Effector CD4-positive, alpha-beta T cell (primary cell): ENCODE results near the gene TDRD9.

Experiments
- DNase-seq: peaks from one replicate; pipeline ENCODE4 v3.0.0-alpha.2; 2020

Gene TDRD9

DNA sequence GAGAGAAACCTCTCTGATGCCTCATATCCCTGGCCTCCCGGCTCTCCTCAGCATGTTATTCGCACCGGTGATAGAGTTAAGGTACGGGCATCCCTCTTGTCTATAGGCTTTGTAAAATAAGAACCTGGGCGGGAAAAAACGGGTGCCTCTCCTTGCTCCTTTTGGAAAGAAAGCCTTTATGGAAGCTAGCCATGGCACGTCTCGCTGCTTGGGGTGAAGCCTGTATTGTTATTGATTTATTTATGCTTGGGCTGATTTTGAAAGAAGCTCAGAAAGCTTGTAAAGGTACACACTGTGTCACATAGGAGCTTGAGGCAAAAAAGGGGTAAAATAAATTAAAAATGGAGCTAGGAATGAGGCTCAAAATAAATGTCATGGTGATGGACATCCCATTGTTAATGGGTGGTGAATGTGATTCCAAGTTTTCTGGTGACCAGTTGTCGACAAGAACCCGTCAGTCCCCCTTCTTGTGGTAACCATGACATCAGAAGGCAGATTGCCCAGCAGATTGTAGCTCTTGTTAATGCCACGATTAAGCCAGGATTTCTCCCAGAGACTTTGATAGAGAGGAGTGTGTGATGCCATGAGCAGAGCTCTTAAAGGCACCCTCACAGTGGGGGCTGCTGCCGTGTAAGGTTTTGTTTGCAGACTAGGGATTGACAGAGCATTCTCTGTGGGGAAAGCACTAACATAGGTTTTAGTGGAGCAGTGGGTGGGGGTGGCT lies 106.9 kb downstream of the TDRD9 start:
- DNase-seq: no peak

DNA sequence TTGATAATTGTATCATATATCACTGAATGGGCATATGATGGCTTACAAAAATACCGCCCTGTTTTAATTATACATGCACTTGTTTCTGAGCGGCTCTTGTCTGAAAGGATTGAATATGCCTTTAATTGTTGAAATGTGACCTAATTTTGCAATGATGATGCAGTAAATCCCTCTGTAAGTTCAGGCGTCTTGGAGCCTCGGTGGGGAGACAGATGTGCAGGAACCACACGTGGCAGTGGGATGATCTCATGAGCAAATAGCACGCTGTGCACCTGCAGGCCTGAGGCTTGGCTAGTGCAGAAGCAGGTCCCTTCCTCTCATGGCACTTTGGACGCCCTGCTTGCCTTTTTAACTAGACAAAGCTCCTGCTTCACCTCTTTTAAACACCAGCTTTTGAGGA lies 108.0 kb downstream of the TDRD9 start:
- DNase-seq: no peak

DNA sequence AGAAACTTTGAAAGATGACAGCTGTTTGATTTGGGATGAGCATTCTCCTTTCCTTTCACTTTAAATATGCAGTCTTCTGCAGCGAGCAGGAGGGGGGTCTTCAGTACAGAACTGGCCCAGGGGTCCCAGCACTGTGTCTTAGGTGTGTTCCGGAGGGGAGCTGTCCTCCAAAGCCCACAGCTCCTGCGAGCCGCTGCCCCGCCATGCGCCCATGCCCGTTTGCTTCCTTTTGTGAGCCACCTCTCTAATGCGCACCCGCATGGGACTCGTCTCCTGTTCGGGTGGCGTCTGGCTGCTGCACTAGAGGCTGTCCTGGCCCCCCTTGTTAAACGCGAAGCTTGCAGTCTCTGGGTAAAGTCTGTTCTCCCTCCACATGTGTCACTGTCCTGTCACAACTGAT lies 108.8 kb downstream of the TDRD9 start:
- DNase-seq: no peak

DNA sequence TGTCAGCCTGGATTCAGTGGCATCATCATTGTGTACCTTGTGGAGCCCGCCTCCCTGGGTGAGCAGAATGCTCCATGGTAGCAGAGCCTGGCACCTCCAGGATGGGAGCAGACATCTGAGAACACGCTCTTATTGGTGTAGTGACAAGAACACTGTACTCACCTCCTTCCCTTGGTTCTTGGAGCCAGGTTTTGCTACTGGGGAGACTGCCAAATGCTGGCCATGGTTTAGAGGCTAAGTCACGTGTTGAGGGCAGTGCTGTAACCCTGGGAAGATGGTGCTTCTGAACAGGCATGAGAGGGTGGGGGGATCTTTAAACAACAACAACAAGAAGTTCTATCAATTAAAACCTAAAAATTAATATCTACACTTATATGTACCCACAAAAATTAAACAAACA lies 109.6 kb downstream of the TDRD9 start:
- DNase-seq: no peak

DNA sequence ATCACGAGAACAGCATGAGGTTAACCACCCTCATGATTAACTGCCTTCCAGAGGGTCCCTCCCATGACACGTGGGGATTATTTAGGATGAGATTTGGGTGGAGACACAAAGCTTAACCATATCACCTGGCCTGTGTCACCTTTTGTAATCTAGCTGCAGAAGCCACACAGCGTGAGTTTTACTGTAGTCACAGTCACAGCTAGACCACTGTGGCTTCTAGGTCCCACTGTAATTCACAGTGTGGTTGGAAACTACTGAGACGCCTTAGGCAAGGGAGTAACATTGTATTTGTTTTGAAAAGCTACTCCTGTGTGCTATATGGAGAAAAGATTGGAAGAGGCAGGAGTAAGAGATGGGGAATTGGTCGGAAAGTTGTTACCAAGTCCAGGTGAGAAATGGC lies 111.0 kb downstream of the TDRD9 start:
- DNase-seq: no peak

DNA sequence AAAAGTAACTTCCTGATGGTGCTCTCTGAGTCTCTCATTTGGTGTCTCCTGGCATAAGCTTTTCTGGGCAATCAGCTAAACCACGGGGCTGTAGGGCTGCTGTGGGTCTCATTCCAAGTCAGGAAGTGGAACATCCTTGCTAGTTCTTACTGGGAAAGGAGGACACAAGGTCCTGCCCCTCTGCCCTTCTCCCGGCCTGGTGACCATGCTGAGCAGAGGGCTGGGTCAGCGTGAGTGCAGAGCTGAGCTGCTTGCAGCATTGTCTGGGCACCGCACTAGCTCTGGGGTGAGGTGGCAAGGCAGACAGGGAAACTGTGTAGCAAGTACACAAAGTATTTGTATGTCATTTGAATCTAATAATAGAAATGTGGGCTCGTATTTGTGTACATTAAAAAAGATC lies 112.3 kb downstream of the TDRD9 start:
- DNase-seq: no peak

DNA sequence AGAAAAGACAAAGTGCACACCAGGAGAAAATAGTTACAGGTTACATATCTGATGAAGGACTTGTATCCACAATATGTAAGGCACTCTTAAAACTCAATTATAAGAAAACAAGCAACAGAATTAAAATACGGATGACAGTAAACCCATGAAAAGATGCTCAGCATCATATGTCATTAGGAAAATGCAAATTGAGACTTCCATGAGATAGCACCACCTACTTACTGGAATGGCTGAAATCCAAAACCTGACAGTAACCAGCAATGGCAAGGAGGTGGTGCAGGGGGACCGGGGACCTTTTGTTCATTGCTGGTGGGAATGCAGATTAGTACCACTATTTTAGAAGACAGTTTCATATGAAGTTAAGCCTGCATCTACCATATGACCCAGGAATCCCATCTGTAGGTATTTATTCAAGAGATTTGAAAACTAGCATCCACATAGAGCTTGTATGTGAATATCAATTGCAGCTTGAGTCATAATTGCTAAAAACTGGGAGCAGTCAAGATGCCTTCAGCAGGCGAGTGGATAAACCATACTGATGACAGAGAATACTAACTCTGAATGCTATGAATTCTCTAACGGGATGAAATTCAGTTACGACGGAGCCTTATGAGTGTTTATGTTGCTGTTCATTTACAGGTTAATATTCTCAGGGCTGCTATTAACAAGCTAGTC lies 113.3 kb downstream of the TDRD9 start:
- DNase-seq: no peak

DNA sequence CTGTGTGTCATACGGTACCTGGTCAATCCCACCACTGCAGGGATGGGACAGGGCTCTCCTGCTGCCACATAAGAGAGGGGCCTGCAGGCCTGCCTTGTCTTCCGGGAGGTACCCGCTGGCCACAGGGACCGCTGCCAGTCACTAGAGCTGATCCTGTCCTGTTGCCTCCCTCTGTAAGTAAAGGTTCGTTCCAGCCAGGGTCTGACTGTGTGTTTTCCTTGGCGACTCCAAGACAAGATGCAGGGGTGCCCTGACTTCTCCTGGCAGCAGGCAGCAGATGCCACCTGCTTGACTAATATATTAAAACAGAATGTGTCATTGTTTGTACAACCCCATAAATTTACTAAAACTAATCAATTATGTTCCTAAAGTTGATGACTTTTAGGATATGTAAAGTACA lies 115.8 kb downstream of the TDRD9 start:
- no peak for DNase-seq

DNA sequence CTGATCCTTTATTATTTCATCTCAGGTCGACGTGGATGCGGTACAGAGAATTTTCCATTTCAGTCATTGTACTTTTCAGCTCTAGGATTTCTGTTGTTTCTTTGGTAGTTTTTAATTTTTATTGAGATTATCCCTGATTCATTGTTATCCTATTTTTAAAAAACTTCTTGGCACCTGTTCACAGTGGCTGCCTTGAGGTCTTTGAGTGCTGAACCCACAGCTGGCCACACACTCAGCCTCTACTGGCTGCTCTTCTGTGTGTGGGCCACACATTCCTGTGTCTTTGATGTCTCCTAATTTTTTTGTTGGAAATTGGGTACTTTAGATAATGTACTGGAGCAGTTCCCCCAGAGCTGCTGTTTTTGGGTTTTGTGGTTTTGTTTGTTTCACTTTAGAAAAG lies 119.5 kb downstream of the TDRD9 start:
- no peak for DNase-seq

DNA sequence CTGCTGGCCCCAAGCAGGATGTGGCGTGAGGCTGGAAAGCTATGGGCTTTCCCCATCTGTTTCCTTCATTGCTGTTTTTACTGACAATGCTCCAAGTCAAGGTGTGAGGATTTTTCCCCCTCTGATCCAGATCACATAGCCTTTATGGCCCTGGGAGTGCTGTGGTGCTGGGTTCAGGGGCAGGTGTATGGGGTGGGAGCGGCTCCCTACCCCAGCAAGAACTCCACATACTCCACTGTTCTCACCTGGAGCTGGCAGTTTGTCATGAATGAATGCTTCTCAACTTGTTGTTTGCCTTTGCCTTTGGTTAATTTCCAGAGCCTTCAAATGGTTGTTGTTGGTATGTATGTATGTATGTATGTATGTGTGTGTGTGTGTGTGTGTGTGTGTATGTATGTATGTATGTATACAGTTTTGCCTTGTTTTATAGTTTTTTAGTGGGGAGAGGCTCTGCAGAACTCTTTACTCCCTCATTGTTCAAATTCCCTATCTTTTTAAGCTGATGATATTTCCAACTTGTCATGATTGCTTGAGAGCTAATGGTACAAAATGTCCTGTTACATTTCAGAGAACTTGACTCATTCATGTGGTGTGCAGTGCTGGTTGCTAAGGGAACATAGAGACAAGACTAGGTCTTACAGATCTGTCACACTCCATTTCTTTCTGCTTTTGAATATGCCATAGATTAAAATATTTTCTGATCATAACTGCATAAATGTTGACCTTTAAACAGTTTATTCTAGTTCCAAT lies 120.7 kb downstream of the TDRD9 start:
- DNase-seq: no peak

DNA sequence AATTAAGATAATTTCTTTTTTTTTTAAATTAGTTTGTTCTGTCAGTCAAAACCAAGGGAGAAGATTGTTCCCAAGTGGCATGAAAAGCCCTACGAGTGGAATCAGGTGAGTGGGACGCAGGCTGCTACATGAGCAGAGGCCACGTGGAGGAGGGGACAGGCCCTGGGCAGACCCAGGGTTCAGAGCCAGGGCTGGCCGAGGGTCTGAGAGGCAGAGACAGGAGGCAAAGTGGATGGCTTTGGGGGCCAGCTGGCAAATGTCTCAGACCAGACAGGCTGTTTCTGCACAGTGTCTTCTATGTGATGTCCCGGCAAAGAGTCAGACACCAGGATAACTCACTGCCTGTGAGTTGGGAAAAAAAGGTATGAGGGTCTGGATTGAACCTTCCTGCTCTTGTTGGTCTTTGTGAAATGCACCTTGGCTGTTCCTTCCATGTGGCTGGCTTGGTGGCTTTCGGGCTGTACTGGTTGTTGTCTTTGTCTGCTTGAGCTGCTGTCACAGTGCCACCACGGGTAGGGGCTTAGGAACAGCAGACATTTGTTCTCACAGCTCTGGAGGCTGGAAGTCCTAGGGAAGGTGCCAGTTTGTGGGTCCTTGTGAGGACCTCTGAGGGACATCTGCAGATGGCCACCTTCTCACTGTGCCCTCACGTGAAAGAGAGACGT lies 121.5 kb downstream of the TDRD9 start:
- no peak for DNase-seq

DNA sequence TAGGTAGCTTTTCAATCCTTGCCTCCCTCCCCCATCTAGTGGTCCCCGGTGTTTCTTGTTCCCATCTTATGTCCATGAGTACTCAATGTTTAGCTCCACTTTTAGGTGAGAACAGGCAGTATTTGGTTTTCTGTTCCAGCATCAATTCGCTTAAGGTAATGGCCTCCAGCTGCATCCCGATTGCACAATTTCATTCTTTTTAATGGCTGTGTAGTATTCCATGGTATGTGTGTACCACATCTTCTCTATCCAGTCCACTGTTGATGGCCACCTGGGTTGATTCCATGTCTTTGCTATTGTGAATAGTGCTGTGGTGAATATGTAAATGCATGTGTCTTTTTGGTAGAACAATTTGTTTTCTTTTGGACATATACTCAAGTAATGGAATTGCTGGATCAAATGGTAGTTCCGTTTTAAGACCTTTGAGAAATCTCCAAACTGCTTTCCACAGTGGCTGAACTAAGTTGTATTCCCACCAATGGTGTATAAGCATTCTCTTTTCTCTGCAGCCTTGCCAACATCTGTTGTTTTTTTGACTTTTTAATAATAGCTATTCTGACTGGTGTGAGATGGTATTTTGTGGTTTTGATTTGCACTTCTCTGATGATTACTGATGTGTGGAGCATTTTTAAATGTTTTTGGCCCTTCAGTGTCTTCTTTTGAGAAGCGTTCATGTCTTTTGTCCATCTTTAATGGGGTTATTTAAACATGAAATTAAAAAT lies 123.0 kb downstream of the TDRD9 start:
- DNase-seq: no peak

DNA sequence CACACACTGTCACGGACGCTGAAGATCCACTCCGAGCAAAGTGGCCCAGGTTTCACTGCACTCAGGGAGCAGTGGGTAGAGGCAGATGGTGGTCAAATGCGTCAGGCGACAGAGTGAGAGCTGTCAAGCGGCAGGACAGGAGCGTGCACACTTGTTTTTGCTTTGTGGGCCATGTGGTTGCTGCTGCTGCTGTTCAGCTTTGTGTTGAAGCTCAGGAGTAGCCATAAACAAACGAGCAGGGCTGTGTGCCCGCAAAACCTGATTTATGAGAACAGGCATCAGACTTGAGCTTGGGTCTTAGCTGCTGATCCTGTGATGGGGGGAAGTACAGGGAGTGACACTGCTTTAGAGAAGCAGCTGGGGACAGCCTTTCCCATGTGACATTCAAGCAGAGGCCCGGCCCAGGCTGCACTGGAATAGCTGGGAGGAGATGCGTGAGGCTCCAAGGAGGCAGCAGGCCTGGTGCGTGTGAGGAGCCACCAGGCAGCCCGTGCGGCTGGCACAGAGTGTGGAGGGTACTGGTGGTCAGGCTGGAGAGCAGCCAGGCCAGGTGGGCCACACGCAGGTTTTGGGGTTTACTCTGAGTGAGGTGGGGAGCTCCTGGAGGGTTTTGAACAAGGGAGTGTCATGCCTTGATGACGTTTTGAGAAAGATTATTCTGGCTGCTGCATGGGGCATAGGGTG lies 126.1 kb downstream of the TDRD9 start:
- no peak for DNase-seq

DNA sequence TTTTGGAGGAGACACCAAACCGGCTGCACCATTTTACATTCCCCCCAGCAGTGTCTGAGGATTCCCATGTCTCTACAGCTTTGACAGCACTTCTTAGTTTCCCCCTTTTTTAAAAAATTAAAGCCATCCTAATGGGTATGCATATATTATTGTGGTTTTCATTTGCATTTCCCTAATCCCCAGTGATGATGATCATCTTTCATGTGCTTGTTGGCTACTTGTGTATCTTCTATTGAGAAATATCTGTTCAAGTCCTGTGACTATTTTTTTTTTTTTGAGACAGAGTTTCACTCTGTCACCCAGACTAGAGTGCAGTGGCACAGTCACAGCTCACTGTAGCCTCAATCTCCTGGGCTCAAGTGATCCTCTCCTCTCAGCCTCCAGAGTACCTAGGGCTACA lies 134.0 kb downstream of the TDRD9 start:
- DNase-seq: no peak

DNA sequence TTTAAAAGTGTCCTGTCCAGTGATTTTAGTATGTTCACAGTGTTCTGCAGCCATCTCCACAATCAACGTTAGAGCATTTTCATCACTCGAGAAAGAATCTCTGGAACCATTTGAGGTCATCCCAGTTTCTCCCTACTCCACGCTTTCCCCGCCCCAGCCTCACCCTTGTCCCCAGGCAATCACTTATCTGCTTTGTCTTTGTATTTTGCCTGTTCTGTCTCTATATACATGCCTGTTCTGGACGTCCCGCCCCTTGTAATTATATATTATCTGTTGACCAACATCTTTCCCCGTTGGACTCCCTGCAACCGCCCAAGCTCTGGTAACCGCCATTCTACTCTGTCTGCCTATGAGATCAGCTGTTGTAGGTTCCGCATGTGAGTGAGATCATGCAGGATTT lies 135.7 kb downstream of the TDRD9 start:
- DNase-seq: no peak

DNA sequence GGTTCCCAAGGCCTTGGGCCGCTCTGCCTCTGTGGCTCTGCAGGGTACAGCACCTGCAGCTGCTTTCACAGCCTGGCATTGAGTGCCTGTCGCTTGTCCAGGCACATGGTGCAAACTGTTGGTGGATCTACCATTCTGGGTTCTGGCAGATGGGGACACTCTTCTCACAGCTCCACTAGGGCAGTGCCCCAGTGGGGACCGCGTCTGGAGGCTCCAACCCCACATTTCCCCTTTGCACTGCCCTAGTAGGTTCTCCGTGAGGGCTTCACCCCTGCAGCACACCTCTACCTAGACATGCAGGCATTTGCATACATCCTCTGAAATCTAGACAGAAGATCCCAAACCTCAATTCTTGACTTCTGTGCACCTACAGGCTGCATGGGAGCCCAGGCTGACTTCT lies 138.0 kb downstream of the TDRD9 start:
- no peak for DNase-seq

DNA sequence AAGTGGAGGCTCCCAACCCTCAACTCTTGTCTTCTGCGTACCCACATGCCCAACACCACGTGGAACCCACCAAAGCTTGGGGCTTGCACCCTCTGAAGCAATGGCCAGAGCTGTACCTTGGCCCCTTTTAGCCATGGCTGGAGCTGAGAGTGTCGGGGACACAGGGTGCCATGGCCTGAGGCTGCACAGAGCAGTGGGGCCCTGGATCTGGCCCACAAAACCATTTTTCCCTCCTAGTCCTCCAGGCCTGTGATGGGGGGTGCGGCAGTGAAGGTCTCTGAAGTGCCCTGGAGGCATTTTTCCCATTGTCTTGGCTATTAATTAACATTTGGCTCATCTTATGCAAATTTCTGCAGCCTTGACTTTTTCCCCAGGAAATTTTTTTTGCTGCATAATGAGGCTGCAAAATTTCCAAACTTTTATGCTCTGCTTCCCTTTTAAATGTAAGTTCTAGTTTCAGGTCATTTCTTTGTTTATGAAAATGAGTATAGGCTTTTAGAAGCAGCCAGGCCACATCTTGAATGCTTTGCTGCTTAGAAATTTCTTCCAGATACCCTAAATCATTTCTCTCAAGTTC lies 138.6 kb downstream of the TDRD9 start:
- no peak for DNase-seq

DNA sequence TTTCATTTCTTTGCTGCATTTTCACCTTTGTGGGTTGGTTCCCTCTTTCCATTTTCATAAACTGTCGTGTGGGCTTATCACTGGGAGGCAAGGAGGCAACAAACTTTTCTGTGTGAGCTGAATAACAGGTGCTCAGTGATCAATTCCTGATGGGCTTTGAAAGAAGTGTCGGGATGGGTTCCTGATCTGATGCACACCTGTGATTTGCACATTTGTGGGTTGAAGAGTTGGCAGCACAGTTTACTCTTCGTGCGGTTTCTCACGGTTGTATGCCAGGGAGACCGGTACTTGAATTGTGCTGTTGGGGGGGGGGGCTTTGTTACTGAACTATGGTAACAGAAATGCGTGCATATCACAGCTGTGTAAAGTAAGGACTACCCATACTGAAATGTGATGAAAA lies 141.3 kb downstream of the TDRD9 start:
- no peak for DNase-seq

DNA sequence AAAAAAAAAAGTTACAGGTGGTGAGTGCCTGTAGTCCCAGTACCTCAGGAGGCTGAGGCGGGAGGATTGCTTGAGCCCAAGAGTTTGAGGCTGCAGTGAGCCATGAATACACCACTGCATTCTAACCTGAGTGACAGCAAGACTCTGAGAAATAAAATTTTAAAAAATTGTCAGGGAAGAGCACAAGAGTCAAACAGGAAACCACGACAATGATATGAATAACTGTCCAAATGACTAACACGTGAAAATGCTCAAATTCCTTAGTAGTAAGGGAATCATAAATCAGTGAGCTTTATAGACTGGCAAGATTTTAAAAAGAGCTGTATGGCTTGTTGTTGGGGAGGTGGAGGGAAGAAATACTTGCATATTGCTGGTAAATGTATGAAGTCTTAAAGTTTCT lies 144.3 kb downstream of the TDRD9 start:
- DNase-seq: no peak

DNA sequence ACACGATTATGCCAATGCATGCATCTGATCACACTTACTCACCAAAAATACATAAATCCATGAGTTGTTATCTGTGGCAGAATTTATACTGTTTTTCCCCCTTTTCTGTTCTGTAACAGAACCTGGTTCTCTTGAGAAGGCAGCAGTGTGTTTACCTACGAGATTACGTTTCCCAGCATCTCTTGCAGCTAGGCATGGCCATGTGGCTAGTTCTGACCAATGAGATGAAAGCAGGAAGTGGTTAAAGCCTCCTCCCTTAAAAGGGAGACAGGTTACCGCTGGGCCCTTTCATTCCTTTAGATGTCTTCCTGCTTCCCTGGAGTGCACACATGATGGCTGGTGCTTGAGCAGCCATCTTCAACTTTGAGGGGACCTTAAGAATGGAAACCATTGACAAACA lies 145.5 kb downstream of the TDRD9 start:
- DNase-seq: no peak

DNA sequence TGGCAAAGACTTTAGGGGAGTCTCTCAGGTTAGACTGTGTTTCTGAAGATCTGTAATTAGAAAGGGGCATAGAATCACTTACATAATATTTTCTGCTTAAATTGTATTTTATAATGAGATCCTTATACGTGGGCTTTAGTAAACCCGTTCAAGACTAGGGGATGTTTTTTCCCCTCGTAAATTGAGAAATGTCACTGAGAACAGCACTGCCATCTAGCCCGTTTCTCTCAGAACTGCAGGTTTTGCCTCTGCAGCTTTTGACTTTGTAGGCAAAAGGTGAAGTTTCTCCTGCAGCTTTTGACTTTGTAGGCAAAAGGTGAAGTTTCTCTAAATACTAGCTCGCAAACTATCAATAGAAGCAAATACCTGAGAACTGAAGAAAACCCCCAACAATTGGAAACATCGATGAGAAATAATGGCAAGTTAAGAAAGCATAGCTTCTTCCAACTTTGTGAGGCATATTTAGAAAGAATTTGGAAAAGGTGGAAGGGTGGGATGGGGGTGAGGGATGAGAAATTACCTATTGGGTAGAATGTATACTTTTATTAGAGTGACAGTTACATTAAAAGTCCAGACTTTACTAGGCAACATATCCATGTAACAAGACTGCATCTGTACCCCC lies 147.4 kb downstream of the TDRD9 start:
- no peak for DNase-seq
